Ovary (tissue), 3 donors: ENCODE measurements around the gene DCAF6.

Experiments
- EP300 ChIP-seq: sonication (generic); formaldehyde crosslinking; IDR thresholded peaks from one replicate; pipeline ENCODE4 v1.6.1; 2017; ENCODE audit warnings: antibody characterized with exemption
- POLR2A ChIP-seq: fragments of 450-650 bp; IDR thresholded peaks from one replicate; pipeline ENCODE4 v1.6.1; 2017; ENCODE audit warnings: antibody characterized with exemption, mild to moderate bottlenecking, moderate library complexity
- TF ChIP-seq, protein P1 (sequence below), 3 donors: fragments of 450-650 bp in 2 of 3; fragments of 200-600 bp in 1 of 3; IDR thresholded peaks; one replicate each; pipeline versions ENCODE4 v1.5.1 to v1.8.0; 2016 to 2022; ENCODE audit warnings: antibody characterized with exemption in 3 of 3, mild to moderate bottlenecking in 1 of 3
- donor health status: DM: no; HTN: no; CAD: no.

DNA sequence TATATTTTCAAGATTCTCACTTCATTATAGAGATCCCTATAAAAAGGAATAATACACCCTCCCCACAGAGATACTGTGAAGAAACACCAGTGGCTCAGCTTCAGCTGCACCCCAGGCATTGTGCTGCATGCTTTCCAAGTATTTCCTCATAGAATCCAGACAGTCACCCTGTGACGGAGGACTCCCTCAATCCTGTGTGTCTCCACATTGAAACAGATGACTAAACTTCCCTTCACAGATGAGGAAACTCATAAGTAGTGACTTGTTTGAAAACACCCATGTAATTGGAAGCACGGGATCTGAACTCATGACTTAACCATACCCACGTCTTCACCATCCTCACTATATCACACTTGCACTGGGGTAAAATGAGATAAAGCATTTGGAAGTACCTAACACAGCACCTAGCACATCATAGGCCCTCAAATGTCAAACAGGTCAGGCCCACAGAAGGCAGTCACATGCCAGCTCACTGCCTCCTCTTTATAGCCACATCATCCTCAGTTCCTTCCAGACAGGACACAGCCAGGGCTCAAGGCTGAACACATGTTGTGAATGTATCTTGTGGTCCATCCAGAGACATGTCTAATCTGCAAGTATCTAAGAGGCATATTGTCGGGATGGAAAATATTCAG lies 145.0 kb downstream of the DCAF6 start:
- TF ChIP-seq POLR2A, result no peak
- TF ChIP-seq, protein P1, sequence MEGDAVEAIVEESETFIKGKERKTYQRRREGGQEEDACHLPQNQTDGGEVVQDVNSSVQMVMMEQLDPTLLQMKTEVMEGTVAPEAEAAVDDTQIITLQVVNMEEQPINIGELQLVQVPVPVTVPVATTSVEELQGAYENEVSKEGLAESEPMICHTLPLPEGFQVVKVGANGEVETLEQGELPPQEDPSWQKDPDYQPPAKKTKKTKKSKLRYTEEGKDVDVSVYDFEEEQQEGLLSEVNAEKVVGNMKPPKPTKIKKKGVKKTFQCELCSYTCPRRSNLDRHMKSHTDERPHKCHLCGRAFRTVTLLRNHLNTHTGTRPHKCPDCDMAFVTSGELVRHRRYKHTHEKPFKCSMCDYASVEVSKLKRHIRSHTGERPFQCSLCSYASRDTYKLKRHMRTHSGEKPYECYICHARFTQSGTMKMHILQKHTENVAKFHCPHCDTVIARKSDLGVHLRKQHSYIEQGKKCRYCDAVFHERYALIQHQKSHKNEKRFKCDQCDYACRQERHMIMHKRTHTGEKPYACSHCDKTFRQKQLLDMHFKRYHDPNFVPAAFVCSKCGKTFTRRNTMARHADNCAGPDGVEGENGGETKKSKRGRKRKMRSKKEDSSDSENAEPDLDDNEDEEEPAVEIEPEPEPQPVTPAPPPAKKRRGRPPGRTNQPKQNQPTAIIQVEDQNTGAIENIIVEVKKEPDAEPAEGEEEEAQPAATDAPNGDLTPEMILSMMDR (IDR thresholded peaks at IDR 0.05), result no peak
- TF ChIP-seq EP300, result no peak
